GM12891 (cell line): ENCODE measurements around the gene NENF.

Experiments used
- POLR2A ChIP-seq: IDR thresholded peaks from 2 replicates; pipeline ENCODE4 v1.6.1; 2011; ENCODE audit warnings: low read depth, low read length, control low read depth
- POLR2AphosphoS5 ChIP-seq: IDR thresholded peaks from 2 replicates; pipeline ENCODE4 v1.6.1; 2011; ENCODE audit warnings: low read depth, low read length, control low read depth

DNA sequence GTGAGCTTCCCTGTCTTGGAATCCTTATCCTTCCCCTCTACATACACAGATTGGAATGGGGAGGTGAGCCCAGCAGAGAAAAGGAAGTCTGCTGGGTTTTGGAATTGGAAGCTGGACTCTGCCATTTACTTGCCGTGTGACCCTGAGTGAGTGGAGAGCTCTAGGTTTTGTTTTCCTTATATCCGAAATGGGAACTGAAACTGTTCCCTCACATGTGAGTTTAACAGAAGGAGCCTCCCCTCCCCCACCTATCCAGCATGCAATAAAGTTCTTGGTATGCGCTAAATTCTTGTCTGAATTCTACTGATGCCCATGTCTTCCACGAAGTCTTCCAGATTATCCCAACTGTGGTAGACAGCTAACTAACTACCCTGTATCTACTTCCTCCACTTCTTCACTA is 58.7 kb downstream of the NENF start:
- TF ChIP-seq POLR2AphosphoS5 (no peak), POLR2A (no peak)
